ENCODE measurements around the gene FASN. TPM values are rescaled to one million over a fixed set of nuclear protein-coding genes. Genes with fewer than 3 reads are reported as not detected.

Gene FASN
- total RNA-seq, 1 experiment from 2014 or later = 36.7 TPM

DNA sequence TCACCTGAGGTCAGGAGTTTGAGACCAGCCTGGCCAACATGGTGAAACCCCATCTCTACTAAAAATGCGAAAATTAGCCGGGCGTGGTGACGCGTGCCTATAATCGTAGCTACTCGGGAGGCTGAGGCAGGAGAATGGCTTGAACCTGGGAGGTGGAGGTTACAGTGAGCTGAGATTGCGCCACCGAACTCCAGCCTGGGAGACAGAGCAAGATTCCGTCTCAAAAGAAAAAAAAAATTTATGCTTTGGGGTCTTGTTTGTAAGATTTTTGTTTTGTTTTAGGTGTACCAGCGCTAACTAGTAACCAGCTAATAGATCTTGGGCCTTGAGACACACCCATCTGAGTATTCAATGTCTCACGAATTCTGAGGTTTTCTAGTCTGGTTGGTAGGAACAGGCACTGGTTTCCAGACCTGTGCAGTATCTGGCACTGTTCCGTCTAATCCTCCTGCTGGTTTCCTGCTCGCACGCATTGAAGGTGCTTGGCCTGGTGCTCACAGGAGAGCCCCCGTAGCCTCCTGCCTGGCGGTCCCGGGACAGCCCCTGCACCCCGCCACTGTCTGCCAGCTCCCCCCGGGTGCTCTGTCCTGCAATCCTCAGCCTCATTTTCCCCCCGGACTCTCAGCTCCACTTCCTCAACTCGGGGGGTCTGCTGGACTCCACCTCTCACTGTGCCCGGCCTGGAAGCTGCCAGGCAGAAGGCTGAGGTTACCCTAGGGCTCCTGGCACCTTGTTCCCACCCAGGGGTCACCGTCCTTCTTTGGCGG lies 21.8 kb downstream of the FASN start:
- no peak for DNase-seq (ENCODE audit: low spot score)

DNA sequence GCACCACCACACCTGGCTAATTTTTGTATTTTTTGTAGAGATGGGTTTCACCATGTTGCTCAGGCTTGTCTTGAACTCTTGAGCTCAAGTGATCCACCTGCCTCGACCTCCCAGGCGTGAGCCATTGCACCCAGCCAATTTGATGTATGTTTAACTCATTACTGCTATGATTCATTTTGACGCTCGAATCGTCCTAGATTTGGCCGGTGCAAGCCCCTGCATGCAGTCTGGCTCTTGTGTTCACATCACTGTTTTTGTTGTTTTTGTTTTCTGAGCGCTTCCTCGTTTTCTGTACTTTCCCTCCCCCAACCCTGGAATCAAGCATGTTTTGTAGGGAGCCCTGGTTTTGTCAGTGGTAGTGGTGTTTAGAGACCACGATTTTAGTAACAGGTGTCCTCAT lies 24.6 kb downstream of the FASN start:
- no peak for DNase-seq (ENCODE audit: low spot score)

DNA sequence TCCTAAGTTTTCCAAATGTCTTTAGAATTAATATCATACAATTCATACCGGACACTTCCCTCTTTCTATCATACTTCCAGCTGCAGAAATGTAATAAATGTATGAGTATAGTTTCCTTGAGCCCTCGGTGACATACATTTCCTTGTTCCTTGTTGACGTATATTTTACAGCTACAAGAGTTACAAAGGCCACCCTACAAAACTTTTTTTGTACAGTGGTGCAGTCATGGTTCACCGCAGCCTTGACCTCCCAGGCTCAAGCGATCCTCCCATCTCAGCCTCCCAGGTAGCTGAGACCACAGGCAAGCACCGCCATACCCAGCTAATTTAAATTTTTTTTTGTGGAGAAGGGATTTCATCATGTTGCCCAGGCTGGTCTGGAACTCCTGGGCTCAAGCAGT lies 25.2 kb downstream of the FASN start:
- no peak for DNase-seq (ENCODE audit: low spot score)

DNA sequence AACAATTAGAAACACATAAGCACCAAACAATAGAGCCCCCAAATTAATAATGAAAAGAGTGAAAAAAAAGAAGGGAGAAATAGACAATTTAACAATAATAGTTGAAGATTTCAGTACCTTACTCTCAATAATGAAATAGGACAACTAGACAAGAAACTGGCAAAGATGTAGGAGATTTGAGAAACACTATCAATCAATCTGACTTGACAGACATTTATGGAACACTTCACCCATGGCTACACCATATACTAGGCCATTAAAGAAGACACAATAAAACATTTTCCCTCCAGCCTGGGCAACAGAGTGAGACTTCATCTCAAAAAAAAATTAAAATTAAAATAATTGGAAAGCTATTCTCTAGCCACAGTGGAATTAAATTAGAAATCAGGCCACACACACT lies 27.4 kb downstream of the FASN start:
- DNase-seq (ENCODE audit: low spot score) = no peak

DNA sequence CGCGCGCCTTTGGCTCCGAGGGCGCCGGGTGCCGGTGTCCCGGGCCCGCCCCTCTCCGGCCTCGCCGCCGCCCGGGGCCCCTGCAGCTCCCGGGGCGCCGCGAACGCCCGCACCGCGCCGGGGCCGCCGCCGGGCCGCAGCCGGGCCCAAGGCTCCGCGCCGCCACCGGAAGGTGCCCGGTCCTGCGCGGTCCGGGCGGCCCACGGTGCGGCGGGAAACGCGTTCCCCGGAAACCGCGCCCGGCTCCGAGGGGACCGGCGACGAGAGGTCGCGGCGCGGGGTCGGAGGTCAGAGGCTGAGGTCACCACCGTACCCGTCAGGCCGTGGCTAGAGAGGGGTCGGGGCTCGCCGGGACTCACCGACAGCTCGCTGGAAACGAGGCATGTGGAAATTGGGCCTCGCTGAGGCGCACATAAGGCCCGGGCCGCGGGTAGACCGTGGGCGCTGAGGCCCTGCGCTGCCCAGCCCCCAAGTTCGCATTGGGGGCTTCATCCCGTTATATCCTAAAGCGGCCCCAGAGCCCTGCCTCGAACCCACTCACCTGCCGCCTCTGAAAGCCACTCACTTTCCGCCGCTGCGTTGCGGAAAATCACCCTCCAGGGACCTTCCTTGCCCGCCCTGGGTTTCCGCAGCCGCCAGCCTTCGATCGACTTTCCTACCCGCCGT lies 32.3 kb downstream of the FASN start, which contains the start of gene DUS1L:
DUS1L (minus strand) TSS at position 167 of the 666 bp plus-strand sequence. CDS start 745 bp downstream, outside the sequence.
- DNase-seq (ENCODE audit: low spot score) = no peak

DNA sequence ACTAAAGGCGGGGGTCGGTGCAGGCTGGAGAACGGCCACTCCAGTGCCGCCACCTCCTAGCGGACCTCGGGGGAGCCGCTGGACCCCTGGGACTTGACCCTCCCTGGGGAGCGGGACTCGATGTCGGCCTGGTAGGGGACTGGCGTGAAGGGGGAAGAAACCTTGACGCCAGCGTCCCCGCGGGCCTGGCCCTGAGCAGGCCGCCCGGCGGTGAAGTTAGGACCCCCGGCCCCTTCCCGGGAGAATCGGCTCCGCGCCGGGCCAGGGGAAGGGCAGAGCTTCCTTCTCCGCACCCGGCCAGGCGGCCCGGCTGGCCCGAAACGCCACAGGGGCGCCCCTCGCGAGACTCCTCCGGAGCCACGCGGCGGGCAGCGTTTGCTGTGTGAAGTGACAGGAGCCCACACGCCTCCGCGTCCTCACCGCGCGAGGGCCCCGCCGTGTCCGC lies 32.8 kb downstream of the FASN start:
- DNase-seq (ENCODE audit: low spot score) = no peak

DNA sequence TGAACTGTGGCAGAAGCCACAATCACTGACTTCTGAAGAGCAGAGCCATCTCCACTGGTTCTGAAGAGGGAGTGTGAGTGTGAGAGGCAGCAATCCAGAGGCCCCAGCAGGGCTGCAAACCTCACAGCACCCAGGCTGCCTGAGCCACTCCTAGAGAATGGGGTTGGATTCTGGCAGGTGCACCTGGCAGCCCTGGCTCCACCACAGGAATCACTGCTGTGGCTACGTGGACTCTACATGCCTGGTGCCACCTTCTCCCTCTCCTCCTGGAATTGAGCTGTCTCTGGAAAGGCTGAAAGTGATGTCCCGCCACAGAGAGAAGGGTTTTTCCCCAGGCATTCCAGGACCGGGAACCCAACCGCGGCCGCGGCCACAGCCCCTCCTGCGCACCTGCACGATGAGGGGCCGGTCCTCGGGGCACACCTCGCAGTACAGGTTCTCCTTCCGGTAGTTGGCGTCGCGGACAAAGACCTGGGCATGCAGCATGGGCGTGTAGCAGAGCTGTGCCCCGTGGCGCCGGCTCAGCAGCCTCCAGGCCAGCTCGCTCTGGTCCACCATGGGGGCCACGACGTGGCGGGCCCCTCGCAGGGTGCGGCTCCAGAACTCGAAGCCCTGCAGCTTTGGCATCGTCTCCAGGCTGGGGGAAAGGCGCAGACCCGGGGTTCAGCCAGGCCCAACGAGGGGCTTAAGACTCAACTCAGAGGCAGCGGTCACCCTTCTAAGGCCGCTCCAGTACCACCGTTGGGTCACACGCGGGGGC lies 33.4 kb downstream of the FASN start:
- DNase-seq (ENCODE audit: low spot score) = no peak

DNA sequence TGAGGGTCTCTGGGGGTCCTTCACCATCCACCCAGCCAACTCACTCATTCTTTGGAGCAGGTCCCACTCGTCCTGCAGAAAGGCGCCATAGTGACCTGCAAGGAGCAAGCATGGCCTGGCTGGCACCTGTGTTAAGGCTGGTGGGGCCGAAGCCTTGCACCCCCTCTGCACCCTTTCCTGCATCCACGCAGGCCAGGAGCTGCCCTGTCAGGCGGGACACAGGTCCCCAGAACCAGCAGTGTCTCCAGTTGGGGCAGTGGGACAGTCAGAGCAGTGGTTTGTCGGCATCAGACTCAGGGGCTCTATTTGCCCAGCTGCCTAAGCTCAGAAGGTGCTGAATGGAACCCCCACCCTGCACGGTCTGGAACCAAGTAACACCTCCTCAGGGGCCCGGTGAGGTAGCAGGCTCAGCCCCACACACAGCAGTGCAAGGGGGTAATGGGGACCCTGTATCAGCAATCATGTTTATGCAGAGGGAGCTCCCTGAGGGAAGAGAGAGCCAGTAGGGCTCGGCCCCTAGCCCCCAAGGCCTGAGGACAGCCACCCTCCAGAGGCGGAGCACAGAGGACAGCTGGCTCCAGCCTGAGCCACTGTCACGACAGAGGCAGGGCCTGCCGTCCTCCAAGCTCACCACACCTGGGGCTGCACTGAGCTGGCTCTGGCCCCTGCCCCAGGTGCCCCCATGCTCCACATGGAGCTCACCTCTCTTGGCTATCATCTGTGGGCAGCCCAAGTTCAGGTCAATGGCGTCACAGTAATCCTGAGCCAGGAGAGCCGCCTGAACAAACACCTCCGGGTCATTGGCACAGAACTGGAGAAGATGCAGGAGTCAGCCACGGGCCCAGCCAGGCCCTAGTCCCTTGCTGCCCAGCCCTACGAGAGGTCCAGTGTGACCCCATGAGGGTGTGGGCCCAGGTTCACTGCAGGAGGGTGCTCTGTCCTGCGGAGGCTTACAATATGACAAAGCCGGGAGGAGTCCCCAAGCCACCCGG lies 34.3 kb downstream of the FASN start:
- DNase-seq (ENCODE audit: low spot score) = no peak

DNA sequence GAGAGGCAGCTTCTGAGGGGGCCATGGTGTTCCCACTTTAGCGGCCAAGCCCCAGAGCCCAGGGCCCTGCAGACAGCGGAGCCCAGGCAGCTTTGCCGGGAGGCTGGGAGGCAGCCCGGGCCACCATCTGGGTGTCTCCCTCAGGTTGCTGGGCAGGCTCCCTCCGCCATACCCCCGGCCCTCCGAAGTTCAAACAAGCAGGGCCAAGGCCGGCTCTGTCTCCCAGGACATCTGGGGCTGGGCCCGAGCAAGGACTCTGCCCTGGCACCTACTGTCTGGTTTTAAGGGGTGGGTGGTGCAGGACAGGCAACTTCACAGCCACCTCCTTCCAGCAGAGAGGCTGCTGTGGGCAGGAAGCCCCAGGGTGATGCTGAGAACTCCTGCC lies 35.1 kb downstream of the FASN start:
- DNase-seq (ENCODE audit: low spot score) = no peak

DNA sequence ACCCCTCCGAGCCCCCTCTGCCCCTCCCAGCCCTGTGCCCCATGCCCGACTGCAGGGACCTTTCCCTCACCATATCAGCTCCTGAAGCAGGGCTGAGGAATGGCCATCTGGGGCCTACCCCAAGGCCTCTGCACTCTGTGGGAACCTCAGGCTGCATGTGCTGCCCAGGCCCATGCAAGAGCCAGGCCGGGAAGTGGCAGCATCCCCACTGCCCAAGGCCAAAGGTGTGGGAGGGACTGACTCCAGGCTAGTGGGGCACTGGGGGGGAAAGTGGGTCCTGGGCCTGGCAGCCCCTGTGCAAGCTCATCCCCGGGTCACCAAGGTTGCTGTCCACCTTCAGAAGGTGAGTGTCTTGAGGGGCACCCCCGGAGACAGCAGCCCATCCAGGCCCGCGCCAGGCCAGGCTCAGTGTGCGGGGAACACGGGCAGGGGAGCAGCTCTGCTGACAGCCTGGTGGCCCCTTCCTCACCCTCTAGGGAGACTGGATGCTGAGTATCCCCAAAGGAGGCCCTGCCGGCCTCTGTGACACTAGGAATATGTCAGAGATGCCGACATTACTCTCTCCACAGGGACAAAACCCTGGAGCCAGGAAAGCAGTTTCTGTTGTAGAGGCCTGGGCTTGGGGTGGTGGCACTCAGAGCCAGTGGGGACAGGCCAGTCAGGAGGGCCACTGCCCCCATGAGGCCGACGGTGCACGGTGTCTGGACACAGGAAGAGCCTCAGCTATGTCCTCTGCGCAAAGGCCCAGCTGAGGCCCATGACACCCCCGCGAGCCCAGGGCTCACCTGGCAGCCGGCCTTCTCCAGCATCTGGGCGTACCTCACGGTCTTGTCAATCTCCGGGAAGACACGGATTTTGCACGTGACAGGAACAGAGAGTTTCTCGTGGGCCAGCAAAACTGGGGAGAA lies 35.7 kb downstream of the FASN start:
- no peak for DNase-seq (ENCODE audit: low spot score)

DNA sequence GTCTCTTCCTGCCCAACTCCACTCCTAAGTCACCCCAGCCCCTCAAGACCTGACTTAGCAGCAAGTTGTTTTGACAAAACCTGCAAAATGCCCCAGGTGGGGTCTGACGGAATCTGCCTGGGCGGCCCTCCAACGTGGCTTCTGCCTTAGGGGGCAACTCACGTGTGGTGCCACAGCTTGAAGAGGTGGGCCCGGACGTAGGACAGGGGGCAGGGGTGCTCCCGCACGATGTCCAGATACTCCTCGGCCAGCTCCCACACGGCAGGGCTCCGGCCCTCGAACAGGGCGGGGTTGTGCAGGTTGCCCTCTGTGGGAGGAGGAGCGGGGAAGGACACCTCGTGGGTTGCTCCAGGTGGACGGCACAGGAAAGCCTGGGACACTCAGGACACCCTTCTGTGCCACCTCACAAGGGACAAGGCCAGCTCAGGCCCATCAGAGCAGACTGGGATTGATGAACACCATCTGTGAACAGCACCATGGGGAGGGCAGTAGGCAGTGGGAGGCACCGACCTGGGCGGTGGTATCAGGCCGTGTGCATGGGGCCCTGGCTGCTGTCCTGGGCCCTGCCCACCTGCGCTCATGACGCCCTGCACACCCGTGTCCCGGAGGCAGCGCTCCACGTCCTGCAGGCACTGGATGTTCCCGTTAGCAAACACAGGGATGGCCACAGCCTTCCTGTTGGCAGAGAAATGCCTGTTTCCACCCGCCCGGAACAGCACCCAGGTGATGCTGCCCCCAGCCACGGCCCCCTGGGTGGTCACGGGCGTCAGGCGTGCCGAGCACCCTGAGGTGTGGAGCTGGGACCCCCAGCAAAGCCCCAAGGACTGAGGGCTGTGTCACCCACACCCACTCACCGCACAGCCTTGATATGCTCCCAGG lies 36.8 kb downstream of the FASN start:
- no peak for DNase-seq (ENCODE audit: low spot score)

DNA sequence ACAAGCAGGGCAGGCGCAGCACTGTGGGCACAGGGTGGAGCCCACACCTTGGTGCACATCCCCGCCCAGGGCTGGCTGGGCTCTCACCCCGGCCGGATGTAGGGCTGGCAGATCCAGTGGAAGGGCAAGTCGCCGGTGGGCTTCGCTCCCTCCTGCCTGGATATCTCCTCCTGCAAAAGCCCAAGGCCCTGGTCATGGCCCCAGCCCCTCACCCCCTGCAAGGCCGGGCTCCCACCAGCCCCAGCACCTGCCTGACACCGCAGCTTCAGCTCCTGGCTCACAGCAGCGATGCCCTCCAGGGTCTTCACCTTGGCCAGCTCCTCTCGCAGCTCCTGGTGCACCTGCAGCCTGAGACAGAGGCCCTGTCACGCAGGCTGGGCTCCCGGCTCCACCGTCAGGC lies 37.4 kb downstream of the FASN start:
- no peak for DNase-seq (ENCODE audit: low spot score)

DNA sequence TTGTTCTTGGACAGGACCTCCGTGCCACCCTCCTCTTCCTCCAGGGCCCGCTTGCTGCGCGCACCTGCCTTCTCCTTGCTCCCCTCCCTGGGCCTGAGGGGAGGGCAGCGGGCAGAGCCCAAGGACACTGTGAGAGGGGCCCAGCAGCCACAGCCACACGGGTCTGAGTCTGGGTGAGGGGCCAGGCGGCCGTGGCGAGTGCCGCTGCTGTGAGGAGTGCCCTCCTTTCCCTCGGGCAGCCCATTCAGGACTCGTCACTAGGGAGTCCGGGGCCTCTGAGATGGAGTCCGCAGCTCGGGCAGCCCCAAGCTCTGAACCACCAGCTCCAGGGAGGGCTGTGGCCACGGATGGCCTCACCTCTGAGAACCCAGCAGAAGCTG lies 38.0 kb downstream of the FASN start:
- DNase-seq (ENCODE audit: low spot score) = no peak

DNA sequence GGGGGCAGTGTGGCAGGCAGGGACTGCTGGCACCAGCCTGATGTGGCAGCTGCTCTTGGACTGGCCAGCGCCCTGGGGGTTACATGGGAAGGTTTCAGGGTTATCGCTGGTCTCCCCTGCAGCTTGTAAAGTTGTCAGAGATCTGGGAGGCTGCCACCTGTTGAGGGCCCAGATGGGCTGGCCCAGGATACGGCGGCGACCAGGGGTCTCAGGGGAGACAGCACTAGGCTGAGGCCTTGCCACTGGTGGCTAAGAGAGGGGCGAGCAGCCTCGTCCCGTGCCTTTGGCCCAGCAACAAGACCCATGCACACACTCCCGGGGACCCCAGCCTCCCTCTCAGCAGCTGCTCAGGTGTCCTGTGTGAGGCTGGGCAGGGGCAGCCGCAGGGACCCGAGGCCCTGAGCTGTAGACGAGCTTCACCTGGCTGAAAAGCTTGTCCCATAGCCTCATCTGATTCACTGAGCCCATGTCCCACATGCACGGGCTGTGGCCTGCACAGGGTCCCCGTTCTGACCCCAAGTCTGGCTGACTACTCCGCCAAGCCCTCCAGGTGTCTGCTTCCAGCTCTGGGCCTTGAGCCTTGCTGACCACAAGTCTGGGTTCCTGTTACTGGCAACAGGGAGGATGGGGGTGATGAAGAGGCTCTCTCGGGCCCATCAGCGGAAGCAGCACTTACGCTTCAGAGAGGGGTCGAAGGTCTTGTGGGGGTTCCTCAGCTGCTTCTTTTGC lies 38.6 kb downstream of the FASN start:
- DNase-seq (ENCODE audit: low spot score) = no peak

DNA sequence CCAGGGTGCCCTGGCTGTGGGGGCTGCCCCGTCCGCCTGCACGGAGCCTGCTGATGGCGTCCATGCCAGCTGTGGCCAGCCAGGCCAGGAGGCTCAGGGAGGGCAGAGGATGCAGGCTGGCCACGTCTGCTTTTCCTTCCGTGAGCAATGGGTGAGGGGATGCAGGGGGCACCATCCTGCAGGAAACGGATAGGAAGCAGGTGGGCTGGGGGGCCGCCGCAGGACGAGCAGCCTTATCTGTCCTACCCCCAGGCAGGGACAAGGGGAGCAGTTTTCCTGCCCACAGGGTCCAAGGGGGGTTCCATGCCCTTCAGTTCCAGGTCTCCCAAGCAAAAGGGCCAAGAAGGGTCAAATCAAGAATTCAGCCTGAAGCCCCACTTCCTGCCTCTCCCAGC lies 39.2 kb downstream of the FASN start:
- no peak for DNase-seq (ENCODE audit: low spot score)

DNA sequence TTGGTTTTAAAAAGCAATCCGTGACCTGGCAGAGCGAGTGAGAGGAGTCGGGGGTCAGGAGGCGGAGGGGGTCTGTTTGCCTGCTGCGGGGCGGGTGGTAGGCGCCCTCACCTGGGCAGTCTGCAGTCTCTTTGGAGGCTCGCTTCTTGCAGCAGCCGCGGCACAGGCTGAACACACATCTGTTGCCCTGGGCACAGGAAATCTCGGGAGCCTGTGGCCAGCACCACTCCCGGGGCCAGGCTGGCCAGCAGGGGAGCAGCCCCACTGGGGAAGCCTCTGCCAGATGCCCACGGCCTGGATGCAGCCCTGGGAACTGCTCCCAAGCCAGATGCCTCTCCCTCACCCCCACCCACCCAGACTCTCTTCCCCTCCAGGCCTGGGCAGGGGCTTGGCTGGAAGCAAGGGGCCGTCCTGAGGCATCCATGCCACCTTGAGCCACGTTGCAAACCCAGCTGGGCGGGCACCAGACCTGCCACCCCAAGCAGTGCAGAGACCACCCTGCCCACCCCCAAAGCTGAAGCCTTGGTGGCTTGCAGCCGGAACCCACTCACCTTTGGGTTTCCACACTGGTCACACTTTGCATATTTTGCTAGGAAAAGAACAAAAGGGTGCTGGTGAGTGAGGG lies 39.7 kb downstream of the FASN start:
- no peak for DNase-seq (ENCODE audit: low spot score)

DNA sequence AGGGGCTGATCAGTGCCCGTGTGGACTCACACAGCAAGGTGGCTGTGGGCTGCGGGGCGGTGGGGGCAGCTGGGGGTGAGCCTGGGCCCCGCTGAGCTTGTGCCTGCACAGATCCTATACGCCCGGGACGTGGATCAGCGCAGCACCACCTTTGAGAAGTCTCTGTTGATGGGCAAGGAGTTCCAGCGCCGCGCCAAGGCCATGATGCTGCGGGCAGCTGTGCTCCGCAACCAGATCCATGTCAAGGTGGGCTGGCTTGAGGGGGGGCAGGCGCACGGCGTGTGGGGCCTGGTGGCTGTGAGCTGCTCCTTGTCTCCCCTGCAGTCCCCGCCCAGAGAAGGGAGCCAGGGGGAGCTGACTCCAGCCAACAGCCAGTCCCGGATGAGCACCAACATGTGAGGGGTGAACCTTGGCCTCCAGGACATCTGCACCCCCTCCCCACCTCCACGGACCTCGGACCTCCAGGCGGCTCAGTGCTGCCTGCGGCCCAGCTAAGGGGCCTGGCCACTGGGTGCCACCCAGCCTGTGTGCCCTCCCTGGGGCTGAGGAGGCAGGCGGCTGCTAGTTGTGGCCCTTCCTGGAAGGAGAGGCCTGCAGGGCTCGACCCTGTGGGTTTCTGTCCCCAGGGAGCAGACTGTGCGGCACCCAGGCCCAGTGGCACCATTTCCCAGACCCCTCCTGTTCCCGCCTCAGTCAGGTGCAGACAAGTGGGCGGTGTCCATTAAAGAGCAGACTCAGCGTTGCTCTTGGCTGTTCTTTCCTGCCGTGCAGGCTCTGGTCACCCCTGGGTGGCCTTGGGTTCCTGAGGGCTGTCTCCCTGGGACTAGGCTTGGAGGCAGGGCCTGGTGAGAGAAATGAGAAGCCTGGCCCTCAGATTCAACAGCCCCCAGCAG lies 41.1 kb downstream of the FASN start:
- no peak for DNase-seq (ENCODE audit: low spot score)
